Spleen (tissue), 13 donors: ENCODE results near the gene MOB1B. TPM values are rescaled to one million over a fixed set of nuclear protein-coding genes. Genes with fewer than 3 reads are reported as not detected.
A peak's percentile ranks its signal among the peaks of the same experiment; 100 is the strongest.

Source experiments
- DNase-seq: peaks from one replicate; pipeline ENCODE4 v3.0.0-alpha.2; 2020
- H3K27ac ChIP-seq, 8 donors: fragments of 200-600 bp; sonication (generic) in 7 of 8; 1 replicate in 4 of 8; 2 replicates in 4 of 8; pipeline versions ENCODE4 v1.5.0 to v1.8.0; 2016 to 2021; ENCODE audit warnings: inconsistent platforms in 4 of 8, mild to moderate bottlenecking in 4 of 8, moderate library complexity in 1 of 8
- H3K27me3 ChIP-seq, 7 donors: fragments of 200-600 bp; sonication (generic) in 6 of 7; replicated peaks in 1 of 7; 1 replicate in 4 of 7; 2 replicates in 3 of 7; pipeline versions ENCODE4 v1.5.0 to v1.8.0; 2016 to 2021; ENCODE audit warnings: inconsistent platforms in 3 of 7, mild to moderate bottlenecking in 1 of 7
- H3K36me3 ChIP-seq, 6 donors: fragments of 200-600 bp; sonication (generic) in 5 of 6; 1 replicate in 4 of 6; 2 replicates in 2 of 6; pipeline versions ENCODE4 v1.5.0 to v1.8.0; 2016 to 2021; ENCODE audit warnings: inconsistent platforms in 2 of 6
- H3K4me1 ChIP-seq, 6 donors: fragments of 200-600 bp; sonication (generic) in 5 of 6; 1 replicate in 3 of 6; 2 replicates in 3 of 6; pipeline versions ENCODE4 v1.5.0 to v1.8.0; 2016 to 2021; ENCODE audit warnings: inconsistent platforms in 3 of 6
- H3K4me3 ChIP-seq, 8 donors: fragments of 200-600 bp; sonication (generic) in 7 of 8; 1 replicate in 4 of 8; 2 replicates in 4 of 8; pipeline versions ENCODE4 v1.5.0 to v1.8.0; 2016 to 2021; ENCODE audit warnings: inconsistent platforms in 4 of 8, mild to moderate bottlenecking in 4 of 8, moderate library complexity in 2 of 8
- H3K9me3 ChIP-seq, 8 donors: fragments of 200-600 bp; sonication (generic) in 7 of 8; 1 replicate in 4 of 8; 2 replicates in 4 of 8; pipeline versions ENCODE4 v1.5.0 to v1.8.0; 2016 to 2021; ENCODE audit warnings: inconsistent platforms in 4 of 8
- CTCF ChIP-seq, 11 experiments: fragments of 200-600 bp in 7 of 11; fragments of 450-650 bp in 4 of 11; sonication (generic) in 4 of 11; IDR thresholded peaks in 8 of 11; conservative IDR thresholded peaks in 3 of 11; 1 replicate in 7 of 11; 2 replicates in 4 of 11; pipeline versions ENCODE4 v1.4.0 to v1.8.0; 2016 to 2021; ENCODE audit warnings: antibody characterized with exemption in 11 of 11, inconsistent platforms in 4 of 11, mild to moderate bottlenecking in 1 of 11
- POLR2A ChIP-seq, 3 donors: fragments of 450-650 bp; IDR thresholded peaks; one replicate each; pipeline ENCODE4 v1.5.1; 2017; ENCODE audit warnings: antibody characterized with exemption in 3 of 3, mild to moderate bottlenecking in 1 of 3
- POLR2AphosphoS5 ChIP-seq, 3 donors: sonication (generic); formaldehyde crosslinking; IDR thresholded peaks; one replicate each; pipeline ENCODE4 v1.5.1; 2017; ENCODE audit warnings: antibody characterized with exemption in 3 of 3
- WGBS, 5 donors: extraction: QIAGEN DNeasy Blood & Tissue Kit in 3 of 5; methylation state at CpG; one replicate each; pipeline versions ENCODE4 v1.1.5 to v1.1.7; 2013 to 2018; 5-methylcytosine and 5-hydroxymethylcytosine counted together
- intact Hi-C: fragments of 100-400 bp; cut with DNase I; formaldehyde crosslinking; loops from one replicate; pipeline ENCODE4 v1.15.0; 2023; ENCODE audit warnings: low total_unique reads
- long read RNA-seq, 2 donors: transcript quantifications; one replicate each; lab custom pipeline, GENCODE V29; 2026
- polyA plus RNA-seq, 3 donors: library from polyadenylated mRNA; stranded (reverse); fragments of 200-250 nt; gene quantifications; one replicate each; pipeline ENCODE4 v1.2.1, GENCODE V29; 2013
- total RNA-seq, 7 donors: library from RNA; depleted of rRNA in 3 of 7; stranded (reverse); fragments of >200 nt in 3 of 7; fragmentation: NEBNext Ultra II Directional in 4 of 7; extraction: Animal tissue kit (Norgen Biotek cat#: 25700) in 4 of 7; gene quantifications; one replicate each; pipeline versions ENCODE4 v1.1.0 to v1.2.1, GENCODE V29; 2016 to 2021
- donor health status: healthy with polysubstance abuse.
- donor health status: DM: no; HTN: no; CAD: no; lungs with moderate emphysema.
- donor health status: DM: no; HTN: no; CAD: no.
- donor health status: Bipolar disorder and iron deficiency.
- donor health status: healthy.
- donor health status: DM: no; HTN: no; CAD: no.
- donor health status: DM: yes; HTN: yes; CAD: no.

MOB1B gene
- total RNA-seq (10 to 100 TPM; 20.2 to 29.6 (median 24.4) TPM), polyA plus RNA-seq (1 to 10 TPM; 3.5 to 4.7 (median 4.3) TPM)
- long read RNA-seq, donor 1, full-length matches to known transcripts, result 5 of 12 reads
- long read RNA-seq, donor 1, partial matches to known transcripts, result 7 of 12 reads
- long read RNA-seq, donor 1, other reads (novel, unspliced or antisense), result 0 of 12 reads
- long read RNA-seq, donor 2, partial matches to known transcripts, result 0 of 3 reads
- long read RNA-seq, donor 2, other reads (novel, unspliced or antisense), result 0 of 3 reads

- DNase-seq, result peak; percentile 96
- WGBS, 5 donors, result 0 to 1% (median 0%) methylated on average over 26 to 47 of the region's 47 CpGs
- TF ChIP-seq CTCF (IDR thresholded peaks at IDR 0.05 in 8 of 11, conservative IDR thresholded peaks at IDR 0.05 in 3 of 11) (peak in 10 of 11 experiments; percentile 11 to 66 (median 49)), POLR2A (IDR thresholded peaks at IDR 0.05) (no peak), POLR2AphosphoS5 (IDR thresholded peaks at IDR 0.05) (peak; percentile 77 to 87 (median 84))
- H3K4me1 ChIP-seq, result peaks cover 7 to 38% (median 22%) of the 10 kb centered on the region in 6 donors
- peak within 1 kb of the TSS; percentile 30 to 91 (median 84) for H3K27ac ChIP-seq
- H3K36me3 ChIP-seq, result peaks cover 0 to 17% (median 3%) of the 10 kb centered on the region in 6 donors
- intact Hi-C loops, result loop anchor here (5.0 kb wide), 1 partner anchor 90 kb away; the partner anchor contains the start of gene DCK
- no peaks in the 10 kb centered on the region for H3K9me3 ChIP-seq
- H3K4me3 ChIP-seq, result peak within 1 kb of the TSS; percentile 74 to 92 (median 78)
- no peaks in the 10 kb centered on the region for H3K27me3 ChIP-seq
Measured at GRCh38 chr4:70901984-70902576, at the start of gene MOB1B. Gene MOB1B (plus strand): TSS chr4:70902369. CDS start chr4:70902537, 168 bp downstream.

GRCh38 chr4:70855464-70855863 lies 46.7 kb upstream of the MOB1B start:
- Histone ChIP-seq H3K9me3 (no peaks in the 10 kb centered on the region), H3K27ac (no peak overlapping the region), H3K4me3 (no peak overlapping the region), H3K27me3 (no peaks in the 10 kb centered on the region), H3K36me3 (no peaks in the 10 kb centered on the region), H3K4me1 (peaks cover 0 to 13% (median 0%) of the 10 kb centered on the region in 6 donors)
- TF ChIP-seq POLR2A (IDR thresholded peaks at IDR 0.05) (no peak), POLR2AphosphoS5 (IDR thresholded peaks at IDR 0.05) (no peak), CTCF (IDR thresholded peaks at IDR 0.05 in 8 of 11, conservative IDR thresholded peaks at IDR 0.05 in 3 of 11) (no peak)
- no peak for DNase-seq
- intact Hi-C loops, result no loop called here
- 94 to 98% (median 96%) methylated on average over 2 of the region's 2 CpGs for WGBS, 5 donors

GRCh38 chr4:70858454-70858853 lies 43.7 kb upstream of the MOB1B start:
- H3K27ac ChIP-seq, result no peak overlapping the region
- DNase-seq, result no peak
- no peak overlapping the region for H3K4me3 ChIP-seq
- no peaks in the 10 kb centered on the region for H3K27me3 ChIP-seq
- intact Hi-C loops, result no loop called here
- no peaks in the 10 kb centered on the region for H3K9me3 ChIP-seq
- no peak for TF ChIP-seq POLR2A (IDR thresholded peaks at IDR 0.05)
- no peak for TF ChIP-seq POLR2AphosphoS5 (IDR thresholded peaks at IDR 0.05)
- no peak for TF ChIP-seq CTCF (IDR thresholded peaks at IDR 0.05 in 8 of 11, conservative IDR thresholded peaks at IDR 0.05 in 3 of 11)
- peaks cover 0 to 8% (median 0%) of the 10 kb centered on the region in 6 donors for H3K4me1 ChIP-seq
- H3K36me3 ChIP-seq, result no peaks in the 10 kb centered on the region
- 86 to 97% (median 91%) methylated on average over 4 of the region's 4 CpGs for WGBS, 5 donors

- WGBS, 5 donors, result 80 to 100% (median 95%) methylated on average over 1 of the region's 1 CpG
Measured at GRCh38 chr4:70859066-70859465, 43.1 kb upstream of the MOB1B start.

More at GRCh38 chr4:70859066-70859465, 43.1 kb upstream of the MOB1B start:
- Histone ChIP-seq H3K27ac (no peak overlapping the region), H3K4me3 (no peak overlapping the region), H3K4me1 (peaks cover 0 to 1% (median 0%) of the 10 kb centered on the region in 6 donors), H3K9me3 (no peaks in the 10 kb centered on the region), H3K36me3 (no peaks in the 10 kb centered on the region), H3K27me3 (no peaks in the 10 kb centered on the region)
- no peak for TF ChIP-seq POLR2A (IDR thresholded peaks at IDR 0.05)
- no peak for TF ChIP-seq CTCF (IDR thresholded peaks at IDR 0.05 in 8 of 11, conservative IDR thresholded peaks at IDR 0.05 in 3 of 11)
- no peak for TF ChIP-seq POLR2AphosphoS5 (IDR thresholded peaks at IDR 0.05)
- DNase-seq, result no peak
- intact Hi-C loops, result no loop called here
